GM12801 (cell line): ENCODE measurements around the gene ZDHHC24.

Experiments
- TF ChIP-seq, protein P1 (sequence below): IDR thresholded peaks from one replicate; pipeline ENCODE4 v1.5.1; 2011; ENCODE audit warnings: control low read depth; ENCODE audit not compliant: insufficient read length; ENCODE audit errors: extremely low read depth

The ZDHHC24 gene, protein sequence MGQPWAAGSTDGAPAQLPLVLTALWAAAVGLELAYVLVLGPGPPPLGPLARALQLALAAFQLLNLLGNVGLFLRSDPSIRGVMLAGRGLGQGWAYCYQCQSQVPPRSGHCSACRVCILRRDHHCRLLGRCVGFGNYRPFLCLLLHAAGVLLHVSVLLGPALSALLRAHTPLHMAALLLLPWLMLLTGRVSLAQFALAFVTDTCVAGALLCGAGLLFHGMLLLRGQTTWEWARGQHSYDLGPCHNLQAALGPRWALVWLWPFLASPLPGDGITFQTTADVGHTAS

DNA sequence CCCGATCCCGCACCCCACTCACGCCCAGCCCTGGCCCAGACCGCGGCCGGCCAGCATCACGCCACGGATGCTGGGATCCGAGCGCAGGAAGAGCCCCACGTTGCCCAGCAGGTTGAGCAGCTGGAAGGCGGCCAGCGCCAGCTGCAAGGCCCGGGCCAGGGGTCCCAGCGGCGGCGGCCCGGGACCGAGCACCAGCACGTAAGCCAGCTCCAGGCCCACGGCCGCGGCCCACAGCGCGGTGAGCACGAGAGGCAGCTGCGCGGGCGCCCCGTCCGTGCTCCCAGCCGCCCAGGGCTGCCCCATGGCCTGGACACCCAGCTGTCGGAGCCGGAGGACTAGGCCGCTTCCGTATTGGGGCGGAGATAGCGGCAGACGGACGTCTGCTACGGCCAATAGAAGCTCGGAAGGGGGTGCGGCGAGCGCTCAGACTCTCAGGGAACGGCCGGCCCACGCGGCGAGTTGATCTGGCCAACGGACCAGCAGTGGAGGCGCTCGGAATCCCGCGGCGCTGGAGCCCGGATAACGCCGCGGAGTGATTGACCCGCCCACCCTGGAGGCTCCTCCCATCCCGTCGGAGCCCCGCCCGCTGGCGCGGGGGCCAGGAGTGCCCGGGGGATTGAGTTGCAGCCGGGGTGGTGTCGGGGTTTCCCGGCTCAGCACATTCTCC is at the start of gene ZDHHC24:
TSS of gene ZDHHC24 (minus strand) at position 348 of the 667 bp plus-strand sequence. CDS start at position 303, 45 bp downstream.
- TF ChIP-seq, protein P1, sequence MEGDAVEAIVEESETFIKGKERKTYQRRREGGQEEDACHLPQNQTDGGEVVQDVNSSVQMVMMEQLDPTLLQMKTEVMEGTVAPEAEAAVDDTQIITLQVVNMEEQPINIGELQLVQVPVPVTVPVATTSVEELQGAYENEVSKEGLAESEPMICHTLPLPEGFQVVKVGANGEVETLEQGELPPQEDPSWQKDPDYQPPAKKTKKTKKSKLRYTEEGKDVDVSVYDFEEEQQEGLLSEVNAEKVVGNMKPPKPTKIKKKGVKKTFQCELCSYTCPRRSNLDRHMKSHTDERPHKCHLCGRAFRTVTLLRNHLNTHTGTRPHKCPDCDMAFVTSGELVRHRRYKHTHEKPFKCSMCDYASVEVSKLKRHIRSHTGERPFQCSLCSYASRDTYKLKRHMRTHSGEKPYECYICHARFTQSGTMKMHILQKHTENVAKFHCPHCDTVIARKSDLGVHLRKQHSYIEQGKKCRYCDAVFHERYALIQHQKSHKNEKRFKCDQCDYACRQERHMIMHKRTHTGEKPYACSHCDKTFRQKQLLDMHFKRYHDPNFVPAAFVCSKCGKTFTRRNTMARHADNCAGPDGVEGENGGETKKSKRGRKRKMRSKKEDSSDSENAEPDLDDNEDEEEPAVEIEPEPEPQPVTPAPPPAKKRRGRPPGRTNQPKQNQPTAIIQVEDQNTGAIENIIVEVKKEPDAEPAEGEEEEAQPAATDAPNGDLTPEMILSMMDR: no peak

DNA sequence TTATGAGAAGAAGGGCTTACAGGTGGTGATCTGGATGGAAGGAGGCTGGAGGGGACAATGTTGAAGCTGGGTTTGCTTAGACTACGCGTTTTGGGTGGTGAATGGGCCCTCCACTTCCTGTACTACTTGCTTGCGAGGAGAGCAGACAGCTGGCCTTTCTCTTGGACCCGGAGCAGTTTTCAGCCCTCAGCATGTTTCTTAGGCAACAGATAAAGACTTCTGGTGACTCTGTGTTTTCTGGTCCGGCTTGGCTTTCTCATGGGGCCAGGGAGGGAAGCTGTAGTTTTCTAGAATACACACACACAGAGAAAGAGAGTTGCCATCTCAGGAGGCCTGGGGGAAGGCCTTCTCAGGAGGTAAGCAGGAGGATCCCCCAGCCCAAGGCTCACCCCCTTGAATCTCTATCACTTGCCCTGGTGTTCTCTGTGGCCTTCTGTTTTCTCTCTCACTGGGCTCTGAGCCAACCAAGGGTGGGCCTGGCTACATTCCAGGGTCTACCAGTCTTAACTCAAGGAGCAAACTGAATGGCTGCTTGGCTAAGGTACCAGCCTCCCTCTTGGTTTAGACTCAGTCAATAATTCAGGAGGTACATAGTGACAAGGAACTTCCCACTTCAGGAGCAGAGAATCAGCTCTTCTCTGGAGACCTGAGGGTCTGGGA is 49.5 kb upstream of the ZDHHC24 start:
- TF ChIP-seq, protein P1: no peak

DNA sequence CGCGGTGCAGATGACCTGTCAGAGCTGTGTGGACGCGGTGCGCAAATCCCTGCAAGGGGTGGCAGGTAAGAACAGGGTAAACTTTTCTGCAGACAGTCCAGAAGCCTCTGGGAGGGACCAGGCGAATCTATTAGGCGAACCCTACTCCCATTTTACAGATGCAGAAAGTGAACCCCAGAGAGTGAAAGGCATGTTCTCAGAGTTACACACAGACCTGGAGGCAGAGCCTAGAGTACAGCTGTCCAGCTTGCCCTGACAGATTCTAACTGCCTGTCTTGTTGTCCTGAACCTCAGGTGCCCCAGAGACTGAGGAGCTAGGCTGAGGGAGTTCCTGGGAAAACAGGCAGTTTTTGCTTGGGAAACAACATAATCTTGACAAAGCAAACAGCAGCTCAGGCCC is 47.8 kb upstream of the ZDHHC24 start:
- TF ChIP-seq, protein P1: no peak

DNA sequence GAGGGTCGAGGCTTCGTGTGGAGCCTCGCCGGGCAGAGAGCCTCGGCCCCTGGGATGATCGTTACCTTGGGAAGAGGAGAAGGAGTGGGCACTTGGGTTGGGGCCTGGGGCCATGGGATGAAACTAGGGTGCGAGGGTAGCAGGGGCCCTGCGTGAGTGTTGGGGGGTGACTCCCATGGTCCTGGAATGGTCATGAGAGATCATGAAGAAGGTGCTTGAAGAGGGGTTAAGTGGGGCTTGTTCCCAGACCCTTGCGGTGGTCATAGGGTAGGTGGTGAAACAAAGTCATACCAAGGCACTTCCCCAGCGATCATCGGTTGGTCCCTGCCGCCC is 47.4 kb upstream of the ZDHHC24 start:
- TF ChIP-seq, protein P1: no peak

DNA sequence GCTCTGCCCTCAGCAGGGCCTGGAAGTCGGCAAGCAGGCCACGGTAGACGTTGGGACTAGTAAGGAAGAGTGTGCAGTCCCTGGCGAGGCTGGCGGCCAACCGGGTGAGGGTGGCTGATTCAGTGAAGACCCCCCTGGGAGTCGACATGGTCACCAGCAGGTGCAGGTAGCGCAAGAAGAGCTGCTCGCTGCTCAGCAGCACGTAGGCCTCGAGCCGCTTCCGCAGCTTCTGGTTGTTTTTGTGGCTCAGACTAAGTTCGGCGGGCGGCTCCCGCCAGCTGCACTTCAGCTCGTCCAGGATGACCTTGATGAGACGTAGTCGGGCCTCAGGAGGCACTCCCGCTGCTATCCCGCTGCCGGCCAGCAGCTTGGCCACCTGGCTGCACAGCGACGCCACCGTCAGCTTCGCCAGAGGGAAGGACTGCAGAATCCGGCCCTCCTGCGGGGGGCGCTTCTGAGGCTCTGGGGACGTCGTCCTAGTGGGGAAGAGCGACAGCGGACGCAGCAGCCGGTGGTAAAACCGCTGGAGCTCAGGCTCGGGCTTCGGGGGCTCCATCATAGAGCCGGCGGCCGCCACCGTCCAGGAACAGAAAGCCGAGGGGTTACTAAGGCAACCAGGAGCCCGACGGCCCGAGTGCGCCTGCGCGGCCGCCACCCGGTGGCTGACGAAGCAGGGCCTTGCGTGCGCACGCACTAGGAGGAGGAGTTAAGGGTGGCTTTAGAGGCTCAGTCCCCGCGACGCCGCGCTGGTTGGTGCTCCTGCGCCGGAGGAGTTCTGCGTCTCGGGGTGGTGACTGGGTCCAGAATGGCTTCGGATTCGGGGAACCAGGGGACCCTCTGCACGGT is 46.8 kb upstream of the ZDHHC24 start, which contains the start of the genes CCDC87 and CCS:
TSS of gene CCDC87 (minus strand) at position 607 of the 846 bp plus-strand sequence. CDS start at position 559, 48 bp downstream.
TSS of gene CCS (plus strand) at position 729 of the 846 bp plus-strand sequence. CDS start at position 806, 77 bp downstream.
- TF ChIP-seq, protein P1: no peak

DNA sequence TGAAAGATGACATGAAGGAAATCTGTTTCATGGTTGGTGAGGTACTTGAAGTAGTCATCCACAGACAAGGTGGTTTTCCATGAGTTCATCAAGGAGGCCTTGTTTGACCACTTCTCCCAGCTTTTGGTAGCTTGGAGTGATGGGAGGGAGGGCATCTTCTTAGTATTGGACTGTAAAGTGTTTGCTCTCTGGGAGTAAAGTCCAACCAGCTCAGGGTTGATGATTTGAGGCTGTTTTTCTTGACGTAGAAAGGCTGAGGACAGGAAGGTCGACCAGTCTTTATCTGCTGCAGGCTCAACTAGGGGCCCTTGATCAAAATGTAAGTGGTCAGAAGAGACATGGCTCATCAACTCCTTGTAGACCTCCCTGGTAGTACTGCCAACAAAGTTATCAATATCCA is 45.3 kb upstream of the ZDHHC24 start:
- TF ChIP-seq, protein P1: no peak
